HG02884 (cell line): Measurements from ENCODE around the gene SAMHD1.
"Not testable (repeated sequence)": the region's sequence is repeated elsewhere in the genome, so short reads cannot be mapped to it uniquely, and the experiment has no call there.

Experiments
- ATAC-seq: cut with Tn5 transposase; IDR thresholded peaks from one replicate; pipeline ENCODE4 v1.9.1; 2021; ENCODE audit warnings: mild to moderate bottlenecking, moderate library complexity; ENCODE audit not compliant: unreplicated experiment

The SAMHD1 gene

GRCh38 chr20:36856691-36857635 lies 94.5 kb downstream of the SAMHD1 start:
- ATAC-seq: no peak

- no peak for ATAC-seq
These were observed 95.3 kb downstream of the SAMHD1 start for GRCh38 chr20:36856195-36856594.

DNA sequence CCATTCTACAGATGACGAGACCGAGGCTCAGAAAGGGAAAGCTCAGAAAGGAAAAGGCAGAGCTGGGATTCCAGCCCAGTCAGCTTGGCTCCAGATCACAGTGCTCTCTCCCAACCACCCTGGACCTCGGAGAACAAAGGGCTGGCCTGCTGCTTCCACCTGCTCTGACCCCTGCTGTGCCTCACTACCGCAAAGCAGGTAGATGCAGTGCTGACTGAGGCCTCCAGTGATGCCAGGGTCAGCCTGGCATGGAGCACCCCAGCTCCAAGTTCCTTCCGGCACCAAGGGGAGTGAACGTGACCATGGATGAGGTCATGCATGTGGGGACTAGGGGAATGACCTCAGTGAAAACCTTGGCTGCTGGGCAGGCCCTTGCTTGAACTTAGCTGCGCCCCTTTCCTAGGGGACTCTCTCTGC lies 96.3 kb downstream of the SAMHD1 start:
- ATAC-seq: no peak

GRCh38 chr20:36854348-36855240 lies 96.9 kb downstream of the SAMHD1 start:
- ATAC-seq: no peak

DNA sequence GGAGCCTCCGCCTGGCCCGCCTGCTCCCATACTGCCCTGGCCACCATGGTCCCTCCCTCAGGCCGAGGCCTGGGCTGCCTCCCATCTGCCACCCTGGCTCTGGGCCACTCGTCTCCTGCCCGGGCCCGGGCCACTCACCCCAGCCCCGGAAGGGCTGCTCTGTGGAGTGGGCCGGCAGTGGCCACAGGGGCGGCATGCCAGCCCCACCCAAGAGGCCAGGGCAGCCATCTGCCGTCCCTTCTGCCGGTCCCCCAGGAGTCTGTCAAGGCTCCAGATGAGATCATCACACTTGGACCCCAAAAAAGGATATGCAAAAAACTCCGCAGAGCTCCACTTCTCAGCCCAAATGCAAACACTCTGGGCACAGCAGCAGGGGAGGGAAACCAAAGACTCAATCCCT lies 99.3 kb downstream of the SAMHD1 start:
- ATAC-seq: no peak

- ATAC-seq: no peak
These were observed 100.0 kb downstream of the SAMHD1 start for GRCh38 chr20:36851490-36851889.

DNA sequence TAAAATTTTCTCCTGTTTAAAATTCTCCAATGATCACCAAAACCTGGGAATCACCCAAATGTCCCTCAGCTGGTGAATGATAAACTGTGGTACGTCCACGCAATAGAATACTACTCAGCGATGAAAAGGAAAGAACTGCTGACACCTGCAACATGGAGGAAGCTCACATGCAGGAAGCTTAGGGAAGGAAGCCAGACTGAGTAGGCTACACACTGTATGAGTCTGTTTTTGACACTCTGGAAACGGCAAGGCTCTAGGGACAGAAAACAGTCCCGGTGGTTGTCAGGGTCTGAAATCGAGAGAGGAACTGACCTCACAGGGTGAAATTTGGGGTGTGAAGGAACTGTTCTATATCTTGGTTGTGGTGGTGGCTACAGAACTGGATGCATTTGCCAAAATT lies 100.7 kb downstream of the SAMHD1 start:
- ATAC-seq: no peak

- ATAC-seq: no peak
These were observed 102.0 kb downstream of the SAMHD1 start for GRCh38 chr20:36849333-36850065.

- no peak for ATAC-seq
These were observed 102.8 kb downstream of the SAMHD1 start for GRCh38 chr20:36848677-36849076.

DNA sequence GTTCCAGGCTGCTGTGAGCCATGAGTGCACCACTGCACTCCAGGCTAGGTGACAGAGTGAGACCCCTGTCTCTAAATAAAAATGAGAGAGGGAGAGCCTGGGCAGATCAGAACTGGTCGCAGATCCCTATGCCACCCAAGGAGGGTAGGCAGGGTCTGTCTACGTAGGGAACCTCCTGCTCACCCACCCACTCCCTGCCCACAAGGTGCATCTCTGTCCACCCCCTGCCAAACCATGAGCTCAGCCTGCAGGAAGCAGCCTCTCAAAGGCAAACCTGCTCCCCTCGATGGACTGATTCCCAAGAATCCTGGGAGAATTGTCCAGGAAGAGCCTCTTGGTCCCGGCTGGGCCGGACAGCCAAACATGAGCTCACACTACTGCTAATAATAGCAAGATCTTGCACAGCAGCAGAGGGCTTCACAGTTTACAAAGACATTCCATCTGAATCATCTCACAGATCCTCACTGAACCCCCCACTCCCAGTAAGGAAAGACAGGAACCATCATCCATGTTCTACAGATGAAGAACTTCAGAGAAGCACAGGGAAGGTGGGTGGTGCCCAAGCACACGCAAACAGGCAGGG lies 103.3 kb downstream of the SAMHD1 start:
- no peak for ATAC-seq

DNA sequence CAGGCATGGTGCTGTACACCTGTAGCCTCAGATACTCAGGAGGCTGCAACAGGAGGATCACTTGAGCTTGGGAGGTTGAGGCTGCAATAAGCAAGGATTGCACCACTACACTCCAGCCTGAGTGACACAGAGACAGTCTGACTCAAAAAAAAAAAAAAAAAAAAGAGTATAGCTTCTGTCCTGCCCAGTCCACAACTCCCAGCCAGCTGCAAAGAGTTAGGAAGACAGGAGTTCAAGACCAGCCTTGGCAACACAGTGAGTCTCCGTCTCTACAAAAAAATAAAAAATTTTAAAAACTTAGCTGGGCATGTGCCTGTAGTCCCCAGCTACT lies 103.8 kb downstream of the SAMHD1 start:
- no peak for ATAC-seq

DNA sequence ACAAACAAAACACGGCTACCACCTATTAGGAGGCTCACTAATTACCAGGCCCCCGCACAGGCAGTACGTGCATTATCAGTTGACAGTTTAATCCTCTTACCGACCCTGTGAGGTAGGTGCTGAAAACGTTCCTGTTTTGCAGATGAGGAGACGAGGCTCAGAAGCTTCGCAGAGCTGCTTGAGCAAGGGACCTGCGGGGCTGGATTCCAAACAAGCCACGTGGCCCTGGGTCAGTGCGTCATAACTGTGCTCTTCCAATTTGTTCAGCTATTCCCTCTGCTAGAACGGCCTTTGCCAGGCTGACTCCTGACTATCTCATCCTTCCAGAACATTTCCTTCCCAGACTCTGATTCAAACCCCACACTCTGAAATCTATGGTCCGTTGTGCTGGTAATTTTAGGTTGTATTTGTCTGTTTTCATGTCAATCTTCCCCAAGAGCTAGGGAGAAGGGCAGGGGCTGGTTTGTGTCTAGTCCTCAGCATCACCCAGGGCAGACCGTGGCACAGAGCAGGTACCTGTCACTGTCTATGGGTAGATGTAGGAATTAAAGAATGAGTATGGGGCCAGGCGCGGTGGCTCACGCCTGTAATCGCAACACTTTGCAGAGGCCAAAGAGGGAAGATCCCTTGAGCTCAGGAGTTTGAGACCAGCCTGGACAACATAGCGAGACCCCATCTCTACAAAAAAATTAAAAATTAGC lies 104.3 kb downstream of the SAMHD1 start:
- ATAC-seq: no peak

DNA sequence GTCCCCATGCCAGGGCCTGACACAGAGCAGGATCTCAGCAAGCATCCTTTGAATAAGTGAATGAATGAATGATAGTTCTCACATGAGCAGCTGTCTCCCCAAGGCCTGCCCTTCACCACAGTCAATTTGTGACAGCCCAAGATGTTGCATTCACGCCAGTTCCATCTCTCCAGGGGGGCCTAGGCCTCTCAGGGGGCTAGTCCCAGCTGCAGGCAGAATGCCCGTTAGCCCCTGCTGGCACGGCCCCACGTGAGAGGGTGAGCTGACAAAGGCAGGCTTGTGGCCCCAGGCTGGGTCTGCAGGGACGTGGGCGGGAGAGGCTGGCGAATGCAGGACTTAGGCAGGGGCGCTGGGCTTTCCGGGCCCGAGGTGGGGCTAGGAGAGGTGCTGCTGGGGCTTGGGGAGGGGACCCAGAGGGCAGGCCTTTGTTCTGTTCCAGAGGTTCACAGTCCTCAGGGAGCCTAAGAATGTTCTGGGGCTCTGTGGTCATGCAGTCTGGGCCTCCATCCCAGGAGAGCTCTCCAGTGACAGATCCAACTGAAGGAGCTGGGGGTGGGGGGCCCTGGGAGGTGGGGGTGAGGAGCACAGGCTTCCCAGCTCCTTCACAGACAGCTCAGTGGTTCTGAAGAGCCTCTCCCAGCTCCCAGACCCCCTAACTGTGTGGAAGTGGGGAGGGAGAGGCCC lies 106.1 kb downstream of the SAMHD1 start:
- ATAC-seq: no peak

- not testable (repeated sequence) for ATAC-seq
These were observed 110.5 kb downstream of the SAMHD1 start for GRCh38 chr20:36841030-36841429.
